Colonic mucosa (tissue), 4 donors: Measurements from ENCODE around the gene GPR25. TPM values are rescaled to one million over a fixed set of nuclear protein-coding genes. Genes with fewer than 3 reads are reported as not detected.

Experiments
- DNase-seq: peaks from one replicate; pipeline ENCODE4 v3.0.0-alpha.2; 2020
- H3K27ac ChIP-seq: fragments of 200-600 bp; one replicate; pipeline ENCODE4 v1.8.0; 2021
- H3K27me3 ChIP-seq: fragments of 200-600 bp; one replicate; pipeline ENCODE4 v1.8.0; 2021
- H3K36me3 ChIP-seq: fragments of 200-600 bp; one replicate; pipeline ENCODE4 v1.8.0; 2021
- H3K4me1 ChIP-seq: fragments of 200-600 bp; one replicate; pipeline ENCODE4 v1.8.0; 2021; ENCODE audit warnings: mild to moderate bottlenecking
- H3K4me3 ChIP-seq: fragments of 200-600 bp; one replicate; pipeline ENCODE4 v1.8.0; 2021
- H3K9ac ChIP-seq, 2 donors: one replicate each; pipeline ENCODE4 v1.7.0; 2013; ENCODE audit warnings: control low read depth in 2 of 2, low read depth in 2 of 2, low read length in 2 of 2
- H3K9me3 ChIP-seq: fragments of 200-600 bp; one replicate; pipeline ENCODE4 v1.8.0; 2021
- intact Hi-C: fragments of 100-400 bp; cut with DNase I; formaldehyde crosslinking; loops from one replicate; pipeline ENCODE4 v1.14.1; 2022
- total RNA-seq, 2 donors: library from RNA; stranded (reverse); fragmentation: NEBNext Ultra II Directional in 1 of 2; extraction: Animal tissue kit (Norgen Biotek cat#: 25700) in 1 of 2; gene quantifications; one replicate each; pipeline ENCODE4 v1.2.1, GENCODE V29; 2021
- TF ChIP-seq, protein P1 (sequence below): fragments of 200-600 bp; IDR thresholded peaks from one replicate; pipeline ENCODE4 v1.8.0; 2022; ENCODE audit warnings: antibody characterized with exemption, mild to moderate bottlenecking
- donor health status: healthy.
- donor health status: DM: no; HTN: no; CAD: no.
- donor health status: DM: no; HTN: no; CAD: no.

GPR25 gene
- total RNA-seq, 2 donors from 2014 or later = 0.19 to 0.27 TPM

DNA sequence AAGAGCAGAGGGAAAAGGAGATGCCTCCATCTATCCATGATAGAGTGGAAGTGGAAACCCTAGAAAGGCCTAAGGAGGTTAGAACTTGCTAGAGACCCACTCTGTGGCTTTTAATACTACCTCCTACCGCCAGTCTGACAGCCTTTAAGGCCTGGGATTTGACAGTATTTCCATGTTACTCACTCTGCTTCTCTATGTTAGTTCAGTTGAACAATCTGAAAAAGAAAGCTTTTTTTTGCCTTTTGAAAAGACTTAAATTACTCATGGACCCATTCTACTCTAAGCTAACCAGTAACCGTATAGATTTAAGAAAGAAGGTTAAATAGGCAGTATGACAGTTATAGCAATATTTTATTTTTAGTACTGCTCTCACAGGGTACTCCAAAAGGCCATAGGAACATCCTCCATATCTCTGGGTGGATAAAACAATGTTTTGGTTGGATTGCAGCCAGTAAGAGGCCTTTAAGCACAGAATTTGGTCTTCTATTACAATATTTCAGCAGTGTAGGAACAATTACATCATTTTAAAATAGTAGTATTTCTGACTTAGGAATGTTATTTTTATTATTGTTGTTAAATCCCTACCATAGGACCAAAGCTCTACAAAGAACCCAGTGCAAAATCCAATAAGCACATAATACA lies 15.9 kb upstream of the GPR25 start:
- H3K27me3 ChIP-seq = no peaks in the 10 kb centered on the region
- no peak overlapping the region for H3K4me3 ChIP-seq
- intact Hi-C loops = no loop called here
- TF ChIP-seq, protein P1, sequence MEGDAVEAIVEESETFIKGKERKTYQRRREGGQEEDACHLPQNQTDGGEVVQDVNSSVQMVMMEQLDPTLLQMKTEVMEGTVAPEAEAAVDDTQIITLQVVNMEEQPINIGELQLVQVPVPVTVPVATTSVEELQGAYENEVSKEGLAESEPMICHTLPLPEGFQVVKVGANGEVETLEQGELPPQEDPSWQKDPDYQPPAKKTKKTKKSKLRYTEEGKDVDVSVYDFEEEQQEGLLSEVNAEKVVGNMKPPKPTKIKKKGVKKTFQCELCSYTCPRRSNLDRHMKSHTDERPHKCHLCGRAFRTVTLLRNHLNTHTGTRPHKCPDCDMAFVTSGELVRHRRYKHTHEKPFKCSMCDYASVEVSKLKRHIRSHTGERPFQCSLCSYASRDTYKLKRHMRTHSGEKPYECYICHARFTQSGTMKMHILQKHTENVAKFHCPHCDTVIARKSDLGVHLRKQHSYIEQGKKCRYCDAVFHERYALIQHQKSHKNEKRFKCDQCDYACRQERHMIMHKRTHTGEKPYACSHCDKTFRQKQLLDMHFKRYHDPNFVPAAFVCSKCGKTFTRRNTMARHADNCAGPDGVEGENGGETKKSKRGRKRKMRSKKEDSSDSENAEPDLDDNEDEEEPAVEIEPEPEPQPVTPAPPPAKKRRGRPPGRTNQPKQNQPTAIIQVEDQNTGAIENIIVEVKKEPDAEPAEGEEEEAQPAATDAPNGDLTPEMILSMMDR = no peak
- DNase-seq = no peak
- no peaks in the 10 kb centered on the region for H3K4me1 ChIP-seq
- no peaks in the 10 kb centered on the region for H3K9me3 ChIP-seq
- H3K36me3 ChIP-seq = no peaks in the 10 kb centered on the region
- H3K27ac ChIP-seq = no peak overlapping the region
- H3K9ac ChIP-seq = no peak overlapping the region

DNA sequence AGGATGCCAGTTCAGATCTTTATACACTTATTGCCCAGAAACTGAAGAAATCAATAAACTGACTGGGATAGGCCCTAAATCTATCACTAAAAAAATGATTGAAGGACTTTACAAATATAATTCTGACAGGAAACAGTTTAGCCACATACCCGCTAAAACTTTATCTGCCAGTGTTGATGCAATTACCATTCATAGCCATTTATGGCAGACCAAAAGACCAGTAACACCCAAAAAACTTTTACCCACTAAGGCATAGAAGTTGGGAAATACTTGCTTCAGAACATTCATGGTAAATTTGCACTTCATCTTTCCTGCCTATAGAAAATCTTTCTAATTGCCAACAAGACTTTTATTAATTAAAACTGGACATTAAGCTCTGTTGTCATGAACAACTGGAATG lies 15.0 kb upstream of the GPR25 start:
- Histone ChIP-seq H3K27me3 (no peaks in the 10 kb centered on the region), H3K27ac (no peak overlapping the region), H3K36me3 (no peaks in the 10 kb centered on the region), H3K4me1 (no peaks in the 10 kb centered on the region), H3K9ac (no peak overlapping the region), H3K4me3 (no peak overlapping the region), H3K9me3 (no peaks in the 10 kb centered on the region)
- intact Hi-C loops = no loop called here
- DNase-seq = no peak
- TF ChIP-seq, protein P1 = no peak

DNA sequence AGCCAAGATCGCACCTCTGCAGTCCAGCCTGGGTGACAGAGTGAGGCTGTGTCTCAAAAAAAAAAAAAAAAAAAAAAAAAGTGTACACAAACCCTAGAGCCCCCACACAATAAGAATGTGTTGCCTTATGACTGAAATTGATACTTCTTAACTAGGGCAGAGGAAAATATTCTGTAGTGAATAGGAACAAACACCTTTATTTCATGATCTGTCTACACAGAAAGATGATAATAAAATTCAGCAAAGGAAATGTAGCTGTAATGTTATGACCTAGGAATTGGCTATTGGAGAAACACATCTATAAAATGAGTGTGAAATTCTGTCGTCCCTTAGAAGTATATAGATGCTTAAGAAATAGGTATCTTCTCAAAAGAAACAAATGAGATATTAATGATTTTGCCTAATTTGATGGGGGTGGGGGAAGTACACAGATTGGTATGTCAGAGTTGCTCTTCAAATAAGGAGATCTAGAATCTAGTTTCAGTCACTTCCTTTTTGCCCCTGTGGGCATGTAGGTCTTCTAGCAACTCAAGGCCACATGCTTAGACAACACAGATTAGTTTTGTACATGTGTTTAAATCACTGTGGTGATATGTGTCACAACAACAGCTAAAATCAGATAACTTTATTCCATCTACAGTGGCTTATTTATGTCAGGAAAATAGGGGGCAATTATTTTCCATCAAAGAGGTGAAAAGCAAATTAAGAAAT lies 10.7 kb upstream of the GPR25 start:
- Histone ChIP-seq H3K4me3 (no peak overlapping the region), H3K36me3 (no peaks in the 10 kb centered on the region), H3K4me1 (no peaks in the 10 kb centered on the region), H3K9me3 (no peaks in the 10 kb centered on the region), H3K27me3 (no peaks in the 10 kb centered on the region), H3K27ac (no peak overlapping the region), H3K9ac (no peak overlapping the region)
- intact Hi-C loops = no loop called here
- DNase-seq = no peak
- TF ChIP-seq, protein P1 = no peak

DNA sequence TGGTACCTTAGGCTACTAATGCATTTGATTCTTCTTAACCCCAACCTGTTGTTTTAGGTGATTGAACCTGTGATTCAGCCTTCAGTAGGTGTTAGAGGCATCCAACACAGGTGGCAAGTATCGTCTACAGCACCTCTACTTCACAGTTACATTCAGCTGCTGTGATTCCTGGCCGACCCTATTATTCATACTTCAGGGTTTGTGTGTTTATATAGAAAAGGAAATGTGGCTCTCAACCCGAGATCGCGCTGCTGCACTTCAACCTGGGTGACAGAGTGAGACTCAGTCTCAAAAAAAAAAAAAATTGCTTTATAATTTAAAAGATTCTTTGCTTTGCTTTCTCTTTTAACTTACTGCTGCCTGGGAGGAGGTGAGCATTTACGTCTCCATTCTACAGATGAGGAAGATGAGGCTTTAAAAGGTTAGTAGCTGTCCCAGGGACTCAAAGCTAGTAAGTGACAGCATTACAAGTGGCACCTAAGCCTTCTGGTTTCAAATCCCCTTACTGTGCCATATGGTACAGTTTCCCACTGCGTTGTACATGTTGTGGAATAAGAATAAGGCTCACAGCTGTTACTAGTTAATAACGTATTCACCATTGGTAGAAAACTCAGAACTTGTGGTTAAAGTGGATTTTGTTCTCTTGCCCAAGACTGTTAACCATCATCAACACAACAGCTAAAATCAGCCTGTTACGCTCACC lies 9.9 kb upstream of the GPR25 start:
- no peaks in the 10 kb centered on the region for H3K4me1 ChIP-seq
- H3K36me3 ChIP-seq = no peaks in the 10 kb centered on the region
- H3K9me3 ChIP-seq = no peaks in the 10 kb centered on the region
- intact Hi-C loops = no loop called here
- TF ChIP-seq, protein P1 = no peak
- H3K4me3 ChIP-seq = no peak overlapping the region
- H3K9ac ChIP-seq = no peak overlapping the region
- no peak overlapping the region for H3K27ac ChIP-seq
- DNase-seq = no peak
- H3K27me3 ChIP-seq = no peaks in the 10 kb centered on the region

DNA sequence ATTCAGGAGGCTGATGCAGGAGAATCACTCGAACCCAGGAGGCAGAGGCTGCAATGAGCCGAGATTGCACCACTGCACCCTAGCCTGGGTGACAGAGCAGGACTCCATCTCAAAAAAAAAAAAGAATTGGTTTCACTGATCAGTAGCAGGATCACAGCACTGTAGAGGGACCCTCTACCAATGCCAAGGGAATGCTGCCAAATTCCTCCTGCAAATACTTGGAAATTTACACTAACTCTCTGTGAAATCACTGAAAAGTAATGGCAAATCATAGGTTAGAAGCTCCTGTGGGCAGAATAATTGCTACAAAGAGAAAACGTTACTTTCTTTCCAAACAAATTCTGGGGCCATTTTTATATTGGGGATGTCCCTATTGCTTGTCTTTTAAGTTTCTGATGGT lies 6.7 kb upstream of the GPR25 start:
- H3K9ac ChIP-seq = no peak overlapping the region
- TF ChIP-seq, protein P1 = no peak
- H3K4me1 ChIP-seq = no peaks in the 10 kb centered on the region
- H3K27ac ChIP-seq = no peak overlapping the region
- no peaks in the 10 kb centered on the region for H3K27me3 ChIP-seq
- H3K36me3 ChIP-seq = no peaks in the 10 kb centered on the region
- H3K4me3 ChIP-seq = no peak overlapping the region
- DNase-seq = no peak
- H3K9me3 ChIP-seq = no peaks in the 10 kb centered on the region
- intact Hi-C loops = no loop called here
